GM12874 (cell line): Measurements from ENCODE around the gene MAP3K20.

Experiments
- TF ChIP-seq, protein P1 (sequence below): IDR thresholded peaks from 2 replicates; pipeline ENCODE4 v1.5.1; 2011; ENCODE audit warnings: low read depth, mild to moderate bottlenecking, control low read depth, low read length, moderate library complexity; ENCODE audit not compliant: insufficient read depth

The MAP3K20 gene

DNA sequence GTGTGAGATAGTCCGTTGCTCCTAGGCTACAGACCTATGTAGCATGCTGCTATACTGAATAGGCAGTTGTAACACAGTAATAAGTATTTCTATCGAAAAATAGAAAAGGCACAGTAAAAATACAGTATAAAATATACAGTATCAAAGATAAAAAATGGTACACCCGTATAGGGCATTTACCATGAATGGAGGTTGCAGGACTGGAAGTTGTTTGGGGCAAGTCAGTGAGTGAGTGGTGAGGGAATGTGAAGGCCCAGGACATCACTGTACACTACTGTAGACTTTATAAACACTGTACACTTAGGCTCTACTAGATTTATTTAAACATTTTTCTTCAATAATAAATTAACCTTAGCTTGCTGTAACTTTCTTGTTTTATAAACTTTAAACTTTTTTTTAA lies 3.5 kb downstream of the MAP3K20 start:
- TF ChIP-seq, protein P1, sequence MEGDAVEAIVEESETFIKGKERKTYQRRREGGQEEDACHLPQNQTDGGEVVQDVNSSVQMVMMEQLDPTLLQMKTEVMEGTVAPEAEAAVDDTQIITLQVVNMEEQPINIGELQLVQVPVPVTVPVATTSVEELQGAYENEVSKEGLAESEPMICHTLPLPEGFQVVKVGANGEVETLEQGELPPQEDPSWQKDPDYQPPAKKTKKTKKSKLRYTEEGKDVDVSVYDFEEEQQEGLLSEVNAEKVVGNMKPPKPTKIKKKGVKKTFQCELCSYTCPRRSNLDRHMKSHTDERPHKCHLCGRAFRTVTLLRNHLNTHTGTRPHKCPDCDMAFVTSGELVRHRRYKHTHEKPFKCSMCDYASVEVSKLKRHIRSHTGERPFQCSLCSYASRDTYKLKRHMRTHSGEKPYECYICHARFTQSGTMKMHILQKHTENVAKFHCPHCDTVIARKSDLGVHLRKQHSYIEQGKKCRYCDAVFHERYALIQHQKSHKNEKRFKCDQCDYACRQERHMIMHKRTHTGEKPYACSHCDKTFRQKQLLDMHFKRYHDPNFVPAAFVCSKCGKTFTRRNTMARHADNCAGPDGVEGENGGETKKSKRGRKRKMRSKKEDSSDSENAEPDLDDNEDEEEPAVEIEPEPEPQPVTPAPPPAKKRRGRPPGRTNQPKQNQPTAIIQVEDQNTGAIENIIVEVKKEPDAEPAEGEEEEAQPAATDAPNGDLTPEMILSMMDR: no peak

DNA sequence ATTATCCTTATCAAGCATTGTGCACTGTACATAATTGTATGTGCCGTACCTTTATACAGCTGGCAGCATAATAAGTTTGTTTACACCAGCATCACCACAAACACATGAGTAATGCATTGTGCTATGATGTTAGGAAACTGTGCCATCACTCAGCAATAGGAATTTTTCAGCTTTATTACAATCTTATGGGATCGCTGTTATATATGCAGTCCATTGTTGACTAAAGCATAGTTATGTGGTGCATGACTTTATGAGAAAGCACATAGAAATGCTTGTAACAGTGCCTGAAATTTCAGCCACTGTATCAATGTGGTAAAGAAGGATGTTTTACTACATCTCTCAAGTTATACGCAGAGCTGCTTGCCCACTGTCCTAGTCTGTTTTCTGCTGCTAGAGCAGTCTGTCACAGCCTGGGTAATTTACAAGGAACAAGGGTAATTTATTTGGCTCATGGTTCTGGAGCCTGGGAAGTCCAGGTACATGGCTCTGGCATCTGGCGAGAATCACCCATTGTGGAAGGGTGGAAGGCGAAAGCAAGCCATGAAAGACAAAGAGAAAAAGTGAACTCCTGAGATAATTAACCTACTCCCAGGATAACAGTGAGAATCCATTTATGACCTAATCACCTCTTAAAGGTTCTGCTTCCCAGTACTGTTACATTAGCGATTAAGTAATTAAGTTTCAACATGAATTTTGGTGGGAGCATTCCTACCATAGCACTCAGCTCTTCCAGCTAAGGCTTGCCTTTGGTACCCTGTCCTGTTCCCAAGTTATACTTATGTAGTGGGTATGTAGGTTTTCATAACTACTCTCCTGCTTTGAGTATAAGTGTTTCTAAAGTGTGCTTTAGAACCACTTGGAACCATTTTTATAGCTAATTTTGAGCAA lies 4.6 kb downstream of the MAP3K20 start:
- TF ChIP-seq, protein P1: no peak

DNA sequence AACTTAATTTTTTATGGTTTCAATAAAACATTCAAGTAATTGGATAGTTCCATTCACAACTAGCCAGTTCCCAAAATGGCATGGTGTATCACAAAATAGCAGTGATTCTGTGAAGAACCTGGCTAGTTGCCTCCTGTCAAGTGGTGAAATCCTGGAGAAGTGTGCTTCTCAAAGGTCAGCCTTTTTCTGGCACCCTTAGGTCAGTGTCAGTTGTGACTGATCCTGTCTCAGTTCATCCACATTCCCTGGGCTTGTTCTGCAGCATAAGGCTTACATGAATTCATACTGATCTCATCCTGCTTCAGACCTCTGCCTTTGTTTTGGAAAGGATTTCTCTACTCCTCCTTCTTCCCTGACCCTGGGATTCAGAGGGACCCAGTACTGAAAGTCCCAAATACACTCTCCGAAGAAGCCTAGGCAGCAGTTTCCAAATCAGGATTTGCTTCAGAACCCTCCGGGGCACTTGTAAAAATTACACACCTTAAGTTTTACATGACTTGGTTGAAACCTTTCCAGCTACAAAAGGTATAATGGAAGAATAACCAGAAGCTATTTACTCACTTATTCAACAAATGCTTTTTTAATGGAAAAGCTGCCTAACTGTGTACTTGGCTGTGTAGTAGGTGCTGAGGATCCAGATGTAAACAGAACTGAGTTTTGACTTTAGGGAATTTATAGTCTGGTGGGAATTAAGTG lies 11.0 kb downstream of the MAP3K20 start:
- TF ChIP-seq, protein P1: no peak

DNA sequence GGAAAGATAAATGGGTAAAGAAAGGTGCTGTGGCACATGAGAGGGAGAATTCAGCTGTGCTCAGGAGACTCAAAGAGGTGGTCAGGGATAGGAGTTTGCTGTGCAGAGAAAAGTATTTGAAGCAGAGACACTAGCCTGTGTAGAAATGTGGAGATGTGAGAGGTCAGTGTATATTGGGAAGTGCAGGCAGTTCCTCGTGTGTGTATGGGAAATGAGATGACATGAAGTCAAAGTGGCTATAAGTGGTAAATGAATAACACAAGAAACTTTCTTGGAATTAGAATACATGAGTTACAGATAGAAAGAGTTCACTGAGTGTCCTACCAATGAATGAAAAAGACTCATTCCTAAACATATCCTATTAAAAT lies 11.6 kb downstream of the MAP3K20 start:
- TF ChIP-seq, protein P1: no peak

DNA sequence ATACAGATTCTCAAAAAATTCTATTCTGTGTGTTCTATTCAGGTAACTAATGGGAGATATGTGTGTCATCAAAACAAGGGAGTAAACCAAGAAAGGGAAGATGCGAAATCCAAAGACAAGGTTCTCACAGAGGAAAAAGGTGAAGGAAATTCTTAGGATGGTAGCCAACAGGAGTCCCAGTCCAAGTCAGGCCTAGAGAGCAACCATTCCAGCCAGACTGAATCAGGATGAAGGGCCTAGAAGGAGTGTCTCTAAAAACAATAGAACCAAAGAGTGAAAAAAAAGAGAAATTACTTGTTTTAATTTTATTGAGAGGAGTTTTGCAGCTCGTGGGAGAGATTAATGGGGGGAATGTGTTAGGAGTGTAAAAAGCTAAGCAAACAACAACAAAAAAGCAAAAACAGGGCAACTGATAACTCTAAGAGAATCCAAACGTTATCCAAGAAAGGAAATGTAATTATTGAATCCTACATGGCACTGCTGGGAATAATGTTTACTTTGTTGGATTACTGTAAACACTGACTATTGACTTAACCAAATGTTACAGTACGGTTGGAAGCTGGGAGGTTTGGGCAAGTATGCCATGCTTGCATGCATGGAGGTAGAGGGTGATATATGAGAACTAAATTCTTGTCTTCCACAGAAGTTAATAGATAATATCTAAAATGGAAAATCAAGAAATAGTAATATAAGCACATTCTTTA lies 12.3 kb downstream of the MAP3K20 start:
- TF ChIP-seq, protein P1: no peak

DNA sequence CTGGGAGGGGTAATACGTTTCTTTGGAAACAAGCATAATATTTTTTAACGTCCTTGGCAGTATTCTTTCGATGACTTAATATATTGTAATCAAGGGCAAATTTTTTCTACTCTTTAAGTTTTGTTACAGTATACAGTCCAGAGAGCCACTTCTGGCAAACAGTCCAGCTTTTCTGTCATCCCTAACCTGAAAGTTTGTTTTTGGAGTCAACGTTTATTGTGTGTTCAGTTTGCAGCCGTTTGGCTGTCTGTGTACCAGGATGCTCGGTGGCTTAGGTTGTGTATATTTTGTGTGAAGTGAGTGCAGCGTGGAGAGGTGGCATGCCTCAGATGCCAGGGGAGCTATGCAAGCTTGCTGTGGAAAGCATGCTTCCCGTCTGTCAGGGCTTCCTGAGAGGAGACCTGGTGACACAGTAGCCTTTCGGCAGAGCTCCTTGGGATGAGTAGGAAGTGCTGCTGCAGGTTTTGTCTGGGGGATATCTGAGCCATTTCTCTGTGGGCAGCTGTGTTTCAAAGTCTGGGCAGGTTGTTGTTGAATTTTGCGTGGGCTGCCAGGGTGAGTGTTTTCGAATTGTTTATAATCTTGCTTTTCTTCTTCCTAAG lies 14.7 kb downstream of the MAP3K20 start:
- TF ChIP-seq, protein P1: no peak
